OCI-LY1 (cell line): ENCODE results near the gene EML4.

Experiments
- H2AFZ ChIP-seq: fragments of 200-600 bp; sonication (generic), shearing (Covaris generic); 2 replicates; pipeline ENCODE4 v1.6.0; 2014; ENCODE audit warnings: antibody characterized with exemption, mild to moderate bottlenecking, low read length
- H3F3A ChIP-seq: fragments of 200-600 bp; sonication (generic), shearing (Covaris generic); 2 replicates; pipeline ENCODE4 v1.6.0; 2014; ENCODE audit warnings: mild to moderate bottlenecking, antibody characterized with exemption, low read length, moderate library complexity; ENCODE audit not compliant: insufficient read depth
- H3K27ac ChIP-seq: fragments of 200-600 bp; sonication (generic); 2 replicates; pipeline ENCODE4 v1.5.1; 2014; ENCODE audit warnings: low read length, mixed run types, mild to moderate bottlenecking, low read depth; ENCODE audit not compliant: poor library complexity, severe bottlenecking
- H3K27me3 ChIP-seq: fragments of 200-600 bp; sonication (generic); 2 replicates; pipeline ENCODE4 v1.6.0; 2014; ENCODE audit warnings: antibody characterized with exemption, mild to moderate bottlenecking, low read length, moderate library complexity; ENCODE audit not compliant: insufficient read depth
- H3K36me3 ChIP-seq: fragments of 200-600 bp; sonication (generic); 2 replicates; pipeline ENCODE4 v1.6.1; 2014; ENCODE audit warnings: mild to moderate bottlenecking, antibody characterized with exemption, low read length, moderate library complexity, mixed read lengths; ENCODE audit not compliant: insufficient read depth
- H3K4me1 ChIP-seq: fragments of 200-600 bp; sonication (generic); 2 replicates; pipeline ENCODE4 v1.5.1; 2014; ENCODE audit warnings: mild to moderate bottlenecking, low read length, moderate library complexity; ENCODE audit not compliant: insufficient read depth, severe bottlenecking
- H3K4me2 ChIP-seq: fragments of 200-600 bp; sonication (generic), shearing (Covaris generic); 2 replicates; pipeline ENCODE4 v1.6.1; 2014; ENCODE audit warnings: low read length
- H3K4me3 ChIP-seq: fragments of 200-600 bp; sonication (generic); 2 replicates; pipeline ENCODE4 v1.5.1; 2014; ENCODE audit warnings: low read length, low read depth, mild to moderate bottlenecking, mixed read lengths; ENCODE audit not compliant: poor library complexity, severe bottlenecking
- H3K79me2 ChIP-seq: fragments of 200-600 bp; shearing (Covaris generic); 2 replicates; pipeline ENCODE4 v1.6.1; 2016; ENCODE audit warnings: mixed run types, low read length, mixed read lengths; ENCODE audit not compliant: insufficient read depth
- H3K9ac ChIP-seq: fragments of 200-600 bp; sonication (generic), shearing (Covaris generic); 2 replicates; pipeline ENCODE4 v1.6.1; 2014; ENCODE audit warnings: mild to moderate bottlenecking, low read length, mixed read lengths
- H3K9me2 ChIP-seq: fragments of 200-600 bp; sonication (generic), shearing (Covaris generic); 2 replicates; pipeline ENCODE4 v1.6.1; 2014; ENCODE audit warnings: low read depth, mild to moderate bottlenecking, low read length, mixed read lengths
- H3K9me3 ChIP-seq: fragments of 200-600 bp; shearing (Covaris generic); 2 replicates; pipeline ENCODE4 v1.6.1; 2014; ENCODE audit warnings: low read length, mixed read lengths
- H4K20me1 ChIP-seq: fragments of 200-600 bp; sonication (generic), shearing (Covaris generic); 2 replicates; pipeline ENCODE4 v1.6.0; 2016; ENCODE audit warnings: mild to moderate bottlenecking, low read length; ENCODE audit not compliant: insufficient read depth
- EZH2 ChIP-seq: fragments of 200-600 bp; sonication (generic), shearing (Covaris generic); IDR thresholded peaks from 2 replicates; pipeline ENCODE4 v1.8.0; 2017; ENCODE audit warnings: borderline replicate concordance, mixed run types, mild to moderate bottlenecking, antibody characterized with exemption, low read length, moderate library complexity, mixed read lengths
- TF ChIP-seq, protein P1 (sequence below): fragments of 200-600 bp; sonication (generic), shearing (Covaris generic); IDR thresholded peaks from 2 replicates; pipeline ENCODE4 v1.5.1; 2017; ENCODE audit warnings: mild to moderate bottlenecking, antibody characterized with exemption, low read length, moderate library complexity, mixed read lengths

EML4 gene

DNA sequence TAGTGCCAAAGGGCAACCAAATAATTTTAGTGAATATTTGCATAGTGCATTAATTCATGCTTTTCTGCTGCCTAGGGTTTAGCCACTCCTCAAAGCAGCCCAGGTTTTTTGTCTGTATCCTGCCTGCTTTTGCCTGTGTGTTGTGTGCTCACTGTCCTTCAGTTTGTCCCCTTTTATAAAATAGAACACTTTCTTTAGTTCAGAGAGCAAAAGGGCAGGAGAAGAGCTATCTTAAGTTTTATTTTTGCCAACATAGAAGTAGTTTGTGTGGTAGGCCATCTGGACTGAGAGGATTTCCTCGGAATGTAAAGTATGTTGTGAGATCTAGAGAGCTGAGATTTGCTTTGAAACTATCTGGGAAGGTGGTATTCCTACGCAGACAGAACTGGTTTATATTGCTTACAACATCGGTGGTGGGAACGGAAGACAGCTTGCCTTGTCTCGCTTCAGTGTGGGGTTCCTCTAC, 64.9 kb downstream of the EML4 start:
- H3K79me2 ChIP-seq: no peaks in the 10 kb centered on the region
- H3K27ac ChIP-seq: no peak overlapping the region
- H2AFZ ChIP-seq: no peak overlapping the region
- H3K9ac ChIP-seq: no peak overlapping the region
- no peaks in the 10 kb centered on the region for H4K20me1 ChIP-seq
- H3K4me3 ChIP-seq: no peak overlapping the region
- no peaks in the 10 kb centered on the region for H3K9me2 ChIP-seq
- no peaks in the 10 kb centered on the region for H3K36me3 ChIP-seq
- H3K9me3 ChIP-seq: no peaks in the 10 kb centered on the region
- H3K4me1 ChIP-seq: no peaks in the 10 kb centered on the region
- no peak for TF ChIP-seq EZH2
- TF ChIP-seq, protein P1, sequence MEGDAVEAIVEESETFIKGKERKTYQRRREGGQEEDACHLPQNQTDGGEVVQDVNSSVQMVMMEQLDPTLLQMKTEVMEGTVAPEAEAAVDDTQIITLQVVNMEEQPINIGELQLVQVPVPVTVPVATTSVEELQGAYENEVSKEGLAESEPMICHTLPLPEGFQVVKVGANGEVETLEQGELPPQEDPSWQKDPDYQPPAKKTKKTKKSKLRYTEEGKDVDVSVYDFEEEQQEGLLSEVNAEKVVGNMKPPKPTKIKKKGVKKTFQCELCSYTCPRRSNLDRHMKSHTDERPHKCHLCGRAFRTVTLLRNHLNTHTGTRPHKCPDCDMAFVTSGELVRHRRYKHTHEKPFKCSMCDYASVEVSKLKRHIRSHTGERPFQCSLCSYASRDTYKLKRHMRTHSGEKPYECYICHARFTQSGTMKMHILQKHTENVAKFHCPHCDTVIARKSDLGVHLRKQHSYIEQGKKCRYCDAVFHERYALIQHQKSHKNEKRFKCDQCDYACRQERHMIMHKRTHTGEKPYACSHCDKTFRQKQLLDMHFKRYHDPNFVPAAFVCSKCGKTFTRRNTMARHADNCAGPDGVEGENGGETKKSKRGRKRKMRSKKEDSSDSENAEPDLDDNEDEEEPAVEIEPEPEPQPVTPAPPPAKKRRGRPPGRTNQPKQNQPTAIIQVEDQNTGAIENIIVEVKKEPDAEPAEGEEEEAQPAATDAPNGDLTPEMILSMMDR: no peak
- H3K4me2 ChIP-seq: no peak overlapping the region
- H3K27me3 ChIP-seq: no peaks in the 10 kb centered on the region
- H3F3A ChIP-seq: no peaks in the 10 kb centered on the region

GRCh38 chr2:42236911-42237310, 67.8 kb downstream of the EML4 start:
- no peaks in the 10 kb centered on the region for H3K27me3 ChIP-seq
- H3K4me3 ChIP-seq: no peak overlapping the region
- H2AFZ ChIP-seq: no peak overlapping the region
- H3K9me2 ChIP-seq: no peaks in the 10 kb centered on the region
- no peaks in the 10 kb centered on the region for H4K20me1 ChIP-seq
- H3K4me1 ChIP-seq: no peaks in the 10 kb centered on the region
- no peak overlapping the region for H3K4me2 ChIP-seq
- TF ChIP-seq EZH2: no peak
- TF ChIP-seq, protein P1: no peak
- no peaks in the 10 kb centered on the region for H3K79me2 ChIP-seq
- H3K9ac ChIP-seq: no peak overlapping the region
- no peaks in the 10 kb centered on the region for H3K9me3 ChIP-seq
- H3K36me3 ChIP-seq: no peaks in the 10 kb centered on the region
- H3F3A ChIP-seq: no peaks in the 10 kb centered on the region
- H3K27ac ChIP-seq: no peak overlapping the region

- Histone ChIP-seq H3K4me1 (no peaks in the 10 kb centered on the region), H3K4me2 (no peak overlapping the region), H2AFZ (no peak overlapping the region), H3K9me2 (no peaks in the 10 kb centered on the region), H3K4me3 (no peak overlapping the region), H3K27me3 (no peaks in the 10 kb centered on the region), H4K20me1 (no peaks in the 10 kb centered on the region), H3K36me3 (no peaks in the 10 kb centered on the region), H3K9ac (no peak overlapping the region), H3K27ac (no peak overlapping the region), H3F3A (no peaks in the 10 kb centered on the region), H3K79me2 (no peaks in the 10 kb centered on the region), H3K9me3 (no peaks in the 10 kb centered on the region)
- TF ChIP-seq, protein P1: peak; percentile 71
- TF ChIP-seq EZH2: no peak
Observed at GRCh38 chr2:42238644-42239288, 69.6 kb downstream of the EML4 start.
